GM23338 (cell line): ENCODE data around the gene ARMC5. TPM values are rescaled to one million over a fixed set of nuclear protein-coding genes. Genes with fewer than 3 reads are reported as not detected.

Experiments
- ATAC-seq: fragments of 200-7000 bp; cut with Tn5 transposase; 3 replicates; pipeline ENCODE4 v1.9.1; 2020
- DNase-seq: peaks from one replicate; pipeline ENCODE4 v3.0.0-alpha.2; 2015; ENCODE audit warnings: low spot score
- H2AFZ ChIP-seq: fragments of 200-600 bp; sonication (generic); 2 replicates; pipeline ENCODE4 v1.8.0; 2016; ENCODE audit warnings: antibody characterized with exemption, mild to moderate bottlenecking, moderate library complexity
- H3F3A ChIP-seq: fragments of 200-600 bp; sonication (generic); replicated peaks from 2 replicates; pipeline ENCODE4 v1.8.0; 2017; ENCODE audit warnings: antibody characterized with exemption, mixed run types, low read depth
- H3K27ac ChIP-seq: fragments of 200-600 bp; sonication (generic); 2 replicates; pipeline ENCODE4 v1.6.1; 2016; ENCODE audit warnings: low read depth
- H3K27me3 ChIP-seq: fragments of 200-600 bp; sonication (generic); 2 replicates; pipeline ENCODE4 v1.8.0; 2016; ENCODE audit warnings: mild to moderate bottlenecking, mixed run types, moderate library complexity; ENCODE audit not compliant: insufficient read depth
- H3K36me3 ChIP-seq: fragments of 200-600 bp; sonication (generic); 2 replicates; pipeline ENCODE4 v1.8.0; 2016; ENCODE audit warnings: mild to moderate bottlenecking; ENCODE audit not compliant: insufficient read depth
- H3K4me1 ChIP-seq: fragments of 200-600 bp; sonication (generic); 2 replicates; pipeline ENCODE4 v1.8.0; 2016; ENCODE audit warnings: mild to moderate bottlenecking, moderate library complexity; ENCODE audit not compliant: insufficient read depth
- H3K4me2 ChIP-seq: fragments of 200-600 bp; sonication (generic); 2 replicates; pipeline ENCODE4 v1.7.1; 2017; ENCODE audit warnings: mixed run types
- H3K4me3 ChIP-seq: fragments of 200-600 bp; sonication (generic); 2 replicates; pipeline ENCODE4 v1.6.1; 2016; ENCODE audit warnings: mixed run types
- H3K79me2 ChIP-seq: fragments of 200-600 bp; sonication (generic); replicated peaks from 2 replicates; pipeline ENCODE4 v1.8.0; 2017; ENCODE audit warnings: mild to moderate bottlenecking; ENCODE audit not compliant: insufficient read depth
- H3K9me2 ChIP-seq: fragments of 200-600 bp; sonication (generic); 2 replicates; pipeline ENCODE4 v1.8.0; 2017; ENCODE audit not compliant: insufficient read depth
- H4K20me1 ChIP-seq: fragments of 200-600 bp; sonication (generic); replicated peaks from 2 replicates; pipeline ENCODE4 v1.8.0; 2017; ENCODE audit warnings: mild to moderate bottlenecking; ENCODE audit not compliant: insufficient read depth
- H3K27ac Mint-ChIP-seq: 2 replicates; pipeline ENCODE4 v1.8.0; 2020; ENCODE audit warnings: inconsistent platforms, mild to moderate bottlenecking, moderate library complexity, mixed read lengths
- H3K27me3 Mint-ChIP-seq: 3 replicates; pipeline ENCODE4 v1.8.0; 2022; ENCODE audit warnings: low read depth, mild to moderate bottlenecking, moderate library complexity, mixed read lengths, inconsistent platforms; ENCODE audit not compliant: insufficient read depth, poor library complexity
- H3K36me3 Mint-ChIP-seq: 3 replicates; pipeline ENCODE4 v1.8.0; 2021; ENCODE audit warnings: low read depth, mild to moderate bottlenecking, inconsistent platforms, moderate library complexity, mixed read lengths
- H3K4me1 Mint-ChIP-seq: 3 replicates; pipeline ENCODE4 v1.8.0; 2020; ENCODE audit warnings: mild to moderate bottlenecking, inconsistent platforms, mixed read lengths
- H3K4me3 Mint-ChIP-seq: 3 replicates; pipeline ENCODE4 v1.8.0; 2021; ENCODE audit warnings: moderate library complexity, mild to moderate bottlenecking, inconsistent platforms, mixed read lengths
- H3K9me3 Mint-ChIP-seq: 3 replicates; pipeline ENCODE4 v1.8.0; 2020; ENCODE audit warnings: moderate library complexity, mild to moderate bottlenecking, inconsistent platforms, mixed read lengths
- CREB1 ChIP-seq: fragments of 250-450 bp; sonication (Bioruptor Pico); IDR thresholded peaks from 2 replicates; pipeline ENCODE4 v1.5.0; 2020; ENCODE audit warnings: low read depth, mild to moderate bottlenecking, moderate library complexity
- CTCF ChIP-seq, 2 experiments: fragments of 200-600 bp in 1 of 2; sonication (generic) in 1 of 2; conservative IDR thresholded peaks; 2 replicates each; pipeline versions ENCODE4 v1.5.1 to v1.6.1; 2016 to 2017; ENCODE audit warnings: antibody characterized with exemption in 2 of 2, low read depth in 2 of 2, mild to moderate bottlenecking in 2 of 2, moderate library complexity in 1 of 2
- EZH2 ChIP-seq: fragments of 200-600 bp; sonication (generic); IDR thresholded peaks from one replicate; pipeline ENCODE4 v1.8.0; 2017; ENCODE audit warnings: antibody characterized with exemption, mild to moderate bottlenecking, low read depth; ENCODE audit not compliant: unreplicated experiment
- EZH2phosphoT487 ChIP-seq: fragments of 200-600 bp; sonication (generic); IDR thresholded peaks from one replicate; pipeline ENCODE4 v1.8.1; 2018; ENCODE audit warnings: antibody characterized with exemption; ENCODE audit not compliant: unreplicated experiment
- JUNB ChIP-seq: IDR thresholded peaks from one replicate; pipeline ENCODE4 v1.6.1; 2016; ENCODE audit warnings: antibody characterized with exemption; ENCODE audit not compliant: unreplicated experiment
- NANOG ChIP-seq: IDR thresholded peaks from 2 replicates; pipeline ENCODE4 v1.6.1; 2016; ENCODE audit warnings: antibody characterized with exemption, borderline replicate concordance
- POLR2AphosphoS5 ChIP-seq: IDR thresholded peaks from 2 replicates; pipeline ENCODE4 v1.6.1; 2016; ENCODE audit warnings: antibody characterized with exemption, low read depth
- REST ChIP-seq: IDR thresholded peaks from one replicate; pipeline ENCODE4 v1.6.1; 2018; ENCODE audit warnings: antibody characterized with exemption; ENCODE audit not compliant: unreplicated experiment
- STAT1 ChIP-seq: IDR thresholded peaks from one replicate; pipeline ENCODE4 v1.6.1; 2016; ENCODE audit warnings: antibody characterized with exemption; ENCODE audit not compliant: unreplicated experiment
- ZNF331 ChIP-seq: fragments of 250-450 bp; sonication (Bioruptor Pico); IDR thresholded peaks from 2 replicates; pipeline ENCODE4 v1.5.0; 2020; ENCODE audit warnings: low read depth, mild to moderate bottlenecking, moderate library complexity
- ZNF462 ChIP-seq: fragments of 250-450 bp; sonication (Bioruptor Pico); IDR thresholded peaks from 2 replicates; pipeline ENCODE4 v1.5.0; 2020; ENCODE audit warnings: mild to moderate bottlenecking, moderate library complexity
- polyA plus RNA-seq: library from polyadenylated mRNA; unstranded; fragments of >200 nt; fragmentation: Nextera tagmentation; extraction: Ambion mirVana; gene quantifications from 2 replicates; pipeline ENCODE4 v1.2.1, GENCODE V29; 2016
- total RNA-seq: library from RNA; depleted of rRNA; stranded (reverse); fragments of >200 nt; shearing (Covaris generic); gene quantifications from 2 replicates; pipeline ENCODE4 v1.2.3, GENCODE V29; 2014
- TF ChIP-seq, protein P1 (sequence below): IDR thresholded peaks from 2 replicates; pipeline ENCODE4 v1.6.1; 2016; ENCODE audit warnings: antibody characterized with exemption

Gene ARMC5
- total and polyA plus RNA-seq, 2 experiments from 2014 or later, result 5.9 to 11.3 TPM

DNA sequence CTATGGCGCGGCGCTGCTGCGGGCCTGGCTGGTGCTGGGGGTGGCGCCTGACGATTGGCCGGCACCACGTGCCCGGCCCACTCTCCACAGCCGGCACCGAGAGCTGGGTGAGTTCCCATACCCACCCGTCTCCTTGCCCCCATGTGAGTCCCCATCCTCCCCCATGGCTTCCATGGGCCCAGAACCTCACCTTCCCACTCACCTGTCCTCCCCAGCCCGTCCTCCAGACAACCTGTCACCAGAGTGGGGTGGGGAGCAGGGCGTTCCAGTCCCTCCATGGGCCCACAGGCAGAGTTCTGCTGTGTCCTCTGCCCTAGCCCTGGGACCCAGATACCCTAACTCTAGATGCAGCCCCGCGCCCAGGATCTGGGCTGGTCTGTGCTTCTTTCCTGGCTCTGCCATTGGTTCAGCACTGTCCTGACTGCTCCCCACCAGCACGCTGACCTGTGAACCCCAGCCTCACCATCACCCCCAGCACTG lies 5.5 kb downstream of the ARMC5 start:
- peaks cover 2% of the 10 kb centered on the region for H3K27me3 Mint-ChIP-seq
- H3K4me3 Mint-ChIP-seq, result no peak overlapping the region
- no peak for ATAC-seq
- Histone ChIP-seq H4K20me1 (no peaks in the 10 kb centered on the region; the same call in 1 of the 2 replicates), H2AFZ (no peak overlapping the region), H3K4me1 (no peaks in the 10 kb centered on the region), H3K27ac (no peak overlapping the region), H3F3A (peaks cover 4% of the 10 kb centered on the region; the same call in 1 of the 2 replicates), H3K4me3 (no peak overlapping the region), H3K27me3 (no peaks in the 10 kb centered on the region), H3K4me2 (no peak overlapping the region), H3K9me2 (no peaks in the 10 kb centered on the region), H3K79me2 (no peaks in the 10 kb centered on the region), H3K36me3 (no peaks in the 10 kb centered on the region; the same call in 1 of the 2 replicates)
- TF ChIP-seq POLR2AphosphoS5 (no peak), NANOG (no peak), STAT1 (no peak), ZNF462 (CRISPR knock-in tag) (no peak), CTCF (conservative IDR thresholded peaks at IDR 0.05; ENCODE audit: low read depth in 2 of 2) (no peak), ZNF331 (CRISPR knock-in tag) (no peak), EZH2phosphoT487 (no peak), EZH2 (no peak), REST (no peak), JUNB (no peak), CREB1 (CRISPR knock-in tag) (no peak)
- TF ChIP-seq, protein P1, sequence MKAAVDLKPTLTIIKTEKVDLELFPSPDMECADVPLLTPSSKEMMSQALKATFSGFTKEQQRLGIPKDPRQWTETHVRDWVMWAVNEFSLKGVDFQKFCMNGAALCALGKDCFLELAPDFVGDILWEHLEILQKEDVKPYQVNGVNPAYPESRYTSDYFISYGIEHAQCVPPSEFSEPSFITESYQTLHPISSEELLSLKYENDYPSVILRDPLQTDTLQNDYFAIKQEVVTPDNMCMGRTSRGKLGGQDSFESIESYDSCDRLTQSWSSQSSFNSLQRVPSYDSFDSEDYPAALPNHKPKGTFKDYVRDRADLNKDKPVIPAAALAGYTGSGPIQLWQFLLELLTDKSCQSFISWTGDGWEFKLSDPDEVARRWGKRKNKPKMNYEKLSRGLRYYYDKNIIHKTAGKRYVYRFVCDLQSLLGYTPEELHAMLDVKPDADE, result no peak
- DNase-seq, result no peak
- no peak overlapping the region for H3K27ac Mint-ChIP-seq
- peaks cover 3% of the 10 kb centered on the region for H3K4me1 Mint-ChIP-seq
- H3K9me3 Mint-ChIP-seq, result no peaks in the 10 kb centered on the region; the same call in 2 of the 3 replicates
- H3K36me3 Mint-ChIP-seq, result peaks cover 29% of the 10 kb centered on the region
